Muscle layer of colon (tissue), 2 donors: Measurements from ENCODE around the gene CACNA1I.

Experiments used
- H3K27ac ChIP-seq: one replicate; pipeline ENCODE4 v1.7.0; 2013; ENCODE audit warnings: low read depth, mild to moderate bottlenecking, low read length, moderate library complexity
- H3K27me3 ChIP-seq, 2 donors: one replicate each; pipeline ENCODE4 v1.7.0; 2013; ENCODE audit warnings: low read length in 2 of 2, mild to moderate bottlenecking in 2 of 2; ENCODE audit not compliant: insufficient read depth in 2 of 2, control insufficient read depth in 1 of 2
- H3K36me3 ChIP-seq: one replicate; pipeline ENCODE4 v1.7.0; 2013; ENCODE audit warnings: mild to moderate bottlenecking, low read length; ENCODE audit not compliant: insufficient read depth
- H3K4me1 ChIP-seq: one replicate; pipeline ENCODE4 v1.7.0; 2013; ENCODE audit warnings: mild to moderate bottlenecking, low read length; ENCODE audit not compliant: insufficient read depth
- H3K4me3 ChIP-seq, 2 donors: one replicate each; pipeline ENCODE4 v1.7.0; 2013; ENCODE audit warnings: low read length in 2 of 2, low read depth in 1 of 2, mild to moderate bottlenecking in 1 of 2, moderate library complexity in 1 of 2
- H3K9ac ChIP-seq: one replicate; pipeline ENCODE4 v1.7.0; 2013; ENCODE audit warnings: low read length
- H3K9me3 ChIP-seq: one replicate; pipeline ENCODE4 v1.7.0; 2013; ENCODE audit warnings: mild to moderate bottlenecking, low read length
- donor health status: abdominal sarcoma.
- donor health status: Adenocarcinoma of cecum.

The CACNA1I gene

DNA sequence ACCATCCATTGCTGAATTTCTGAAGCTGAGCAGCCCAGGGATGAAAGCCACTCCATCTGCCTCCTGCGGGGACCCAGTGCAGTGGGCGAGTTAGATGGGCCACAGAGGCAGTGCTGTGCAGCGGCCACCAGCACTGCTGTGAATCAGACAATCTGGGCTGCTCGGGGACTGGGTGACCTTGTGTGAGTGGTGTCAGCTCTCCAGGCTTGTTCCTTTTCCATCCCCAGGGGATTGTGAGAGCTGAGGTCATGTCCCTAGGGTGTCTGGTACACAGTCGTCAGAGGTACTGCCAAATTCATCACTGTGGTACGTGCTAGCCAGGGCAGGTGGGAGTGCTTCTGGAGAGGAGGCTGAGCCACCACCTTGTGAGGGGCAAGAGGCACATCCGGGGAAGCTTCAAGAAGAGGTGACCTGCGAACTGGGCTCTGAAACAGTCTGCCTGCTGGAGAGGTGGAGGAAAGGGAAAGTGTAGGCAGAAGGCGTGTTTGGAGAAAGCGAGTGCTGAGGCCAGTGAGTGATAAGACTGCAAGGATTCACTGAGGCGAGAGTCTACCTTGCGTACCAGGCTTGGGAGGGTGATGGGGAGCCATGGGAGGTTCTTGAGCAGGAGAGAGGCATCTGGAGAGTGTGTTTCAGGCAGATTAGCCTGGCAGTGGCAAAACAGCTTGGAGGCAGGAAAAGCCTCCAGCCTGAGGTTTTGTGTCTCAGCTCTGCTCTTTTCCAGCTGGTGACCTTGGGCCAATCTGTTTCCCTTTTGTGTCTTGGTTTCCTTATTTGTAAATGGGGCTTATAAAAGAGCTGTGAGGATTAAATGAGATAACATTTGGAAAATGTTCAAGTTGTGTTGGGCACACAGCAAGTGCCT lies 22.7 kb downstream of the CACNA1I start:
- peaks cover 11% of the 10 kb centered on the region for H3K4me1 ChIP-seq
- no peak overlapping the region for H3K9ac ChIP-seq
- H3K27ac ChIP-seq = no peak overlapping the region
- H3K4me3 ChIP-seq = no peak overlapping the region
- no peaks in the 10 kb centered on the region for H3K36me3 ChIP-seq
- H3K9me3 ChIP-seq = no peaks in the 10 kb centered on the region
- H3K27me3 ChIP-seq = peaks cover under 1 to 26% of the 10 kb centered on the region in 2 donors

- Histone ChIP-seq H3K27ac (no peak overlapping the region), H3K4me1 (peaks cover 11% of the 10 kb centered on the region), H3K27me3 (peaks cover 4 to 30% of the 10 kb centered on the region in 2 donors), H3K36me3 (no peaks in the 10 kb centered on the region), H3K9ac (no peak overlapping the region), H3K4me3 (no peak overlapping the region), H3K9me3 (no peaks in the 10 kb centered on the region)
Measured at GRCh38 chr22:39593931-39594285, 23.4 kb downstream of the CACNA1I start.

DNA sequence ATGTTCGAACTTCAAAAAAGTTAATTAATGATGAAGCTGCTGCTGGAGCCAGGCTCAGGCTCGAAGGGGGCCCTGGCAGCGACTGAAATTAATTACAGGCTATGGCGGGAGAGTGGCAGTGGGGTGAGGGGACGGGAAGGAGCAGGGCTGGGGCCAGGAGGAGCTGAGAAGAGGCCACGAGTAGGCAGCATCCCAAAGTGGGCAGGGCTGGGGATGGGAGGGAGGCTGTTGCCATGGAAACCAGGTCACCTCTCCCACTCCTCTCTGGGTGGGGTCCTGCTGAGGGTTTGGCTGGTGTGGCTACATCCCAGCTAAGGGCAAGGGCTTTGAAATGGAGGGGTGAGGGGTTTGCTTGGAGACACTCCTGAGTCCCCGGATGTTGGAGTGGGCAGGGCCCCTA lies 23.9 kb downstream of the CACNA1I start:
- H3K27me3 ChIP-seq = peaks cover 4 to 27% of the 10 kb centered on the region in 2 donors
- H3K27ac ChIP-seq = no peak overlapping the region
- no peak overlapping the region for H3K4me3 ChIP-seq
- H3K9me3 ChIP-seq = no peaks in the 10 kb centered on the region
- peaks cover 11% of the 10 kb centered on the region for H3K4me1 ChIP-seq
- H3K36me3 ChIP-seq = no peaks in the 10 kb centered on the region
- no peak overlapping the region for H3K9ac ChIP-seq

DNA sequence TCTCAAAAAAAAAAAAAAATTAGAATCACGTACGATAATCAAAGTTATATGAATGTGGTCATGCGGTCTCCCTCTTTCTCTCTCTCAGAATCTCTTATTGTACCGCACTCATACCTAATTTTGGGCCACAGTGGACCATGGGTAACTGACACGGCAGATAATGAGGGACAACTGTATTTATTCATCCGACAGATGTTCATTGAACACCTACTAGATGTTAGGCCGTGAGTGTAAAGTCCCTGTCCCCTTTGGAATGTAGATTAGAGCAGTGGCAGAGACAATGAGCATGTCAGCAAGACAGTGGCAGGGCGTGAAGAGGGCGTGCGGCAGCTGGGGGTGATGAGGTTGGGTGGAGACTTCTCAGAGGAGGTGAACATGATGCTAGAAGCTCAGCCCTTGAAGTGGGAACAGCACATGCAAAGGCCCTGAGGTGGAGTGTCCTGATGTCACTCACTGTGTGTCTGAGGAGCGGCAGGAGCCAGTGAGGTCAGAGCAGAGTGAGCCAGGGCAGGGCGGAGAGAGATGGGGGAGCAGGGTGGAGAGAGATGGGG lies 25.1 kb downstream of the CACNA1I start:
- H3K27ac ChIP-seq = no peak overlapping the region
- no peak overlapping the region for H3K4me3 ChIP-seq
- H3K9ac ChIP-seq = no peak overlapping the region
- peaks cover 11% of the 10 kb centered on the region for H3K4me1 ChIP-seq
- H3K27me3 ChIP-seq = peaks cover 4 to 27% of the 10 kb centered on the region in 2 donors
- no peaks in the 10 kb centered on the region for H3K36me3 ChIP-seq
- H3K9me3 ChIP-seq = no peaks in the 10 kb centered on the region

GRCh38 chr22:39596601-39597000 lies 26.0 kb downstream of the CACNA1I start:
- Histone ChIP-seq H3K27ac (no peak overlapping the region), H3K4me1 (peaks cover 11% of the 10 kb centered on the region), H3K9ac (no peak overlapping the region), H3K9me3 (no peaks in the 10 kb centered on the region), H3K4me3 (no peak overlapping the region), H3K27me3 (peaks cover 4 to 27% of the 10 kb centered on the region in 2 donors), H3K36me3 (no peaks in the 10 kb centered on the region)

DNA sequence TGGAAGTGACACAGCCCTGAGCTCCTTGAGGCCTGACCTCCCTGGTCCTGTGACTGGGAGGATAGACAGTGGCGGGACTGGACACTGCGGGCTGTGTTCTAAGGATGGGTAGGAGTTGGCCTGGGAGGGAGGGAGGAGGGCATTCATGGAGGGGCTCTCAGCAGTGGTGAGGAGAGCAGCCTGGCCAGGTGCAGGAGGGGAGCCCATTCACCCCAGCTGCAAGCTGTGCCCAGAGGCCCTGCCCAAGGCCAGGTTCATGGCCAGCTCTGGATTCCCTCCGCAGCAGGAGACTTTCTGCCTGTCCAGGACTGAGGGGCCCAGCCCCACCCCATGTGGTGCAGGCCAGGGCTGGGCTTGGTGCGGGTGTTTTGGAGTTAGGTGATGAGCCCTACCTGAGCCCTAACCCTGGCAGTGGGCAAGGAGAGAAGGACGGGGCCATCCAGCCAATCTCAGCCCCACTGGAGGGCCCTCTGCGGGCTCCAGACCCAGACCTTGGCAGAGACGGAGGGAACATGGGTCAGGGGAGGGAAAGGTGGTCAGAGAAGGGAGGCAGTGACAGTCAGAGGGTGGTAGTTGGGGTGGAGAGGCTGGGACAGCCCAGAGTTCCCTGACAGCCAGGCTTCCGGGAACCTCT lies 26.8 kb downstream of the CACNA1I start:
- no peaks in the 10 kb centered on the region for H3K9me3 ChIP-seq
- H3K36me3 ChIP-seq = no peaks in the 10 kb centered on the region
- H3K27ac ChIP-seq = no peak overlapping the region
- H3K9ac ChIP-seq = no peak overlapping the region
- H3K4me1 ChIP-seq = peaks cover 8% of the 10 kb centered on the region
- peaks cover 4 to 27% of the 10 kb centered on the region in 2 donors for H3K27me3 ChIP-seq
- no peak overlapping the region for H3K4me3 ChIP-seq

DNA sequence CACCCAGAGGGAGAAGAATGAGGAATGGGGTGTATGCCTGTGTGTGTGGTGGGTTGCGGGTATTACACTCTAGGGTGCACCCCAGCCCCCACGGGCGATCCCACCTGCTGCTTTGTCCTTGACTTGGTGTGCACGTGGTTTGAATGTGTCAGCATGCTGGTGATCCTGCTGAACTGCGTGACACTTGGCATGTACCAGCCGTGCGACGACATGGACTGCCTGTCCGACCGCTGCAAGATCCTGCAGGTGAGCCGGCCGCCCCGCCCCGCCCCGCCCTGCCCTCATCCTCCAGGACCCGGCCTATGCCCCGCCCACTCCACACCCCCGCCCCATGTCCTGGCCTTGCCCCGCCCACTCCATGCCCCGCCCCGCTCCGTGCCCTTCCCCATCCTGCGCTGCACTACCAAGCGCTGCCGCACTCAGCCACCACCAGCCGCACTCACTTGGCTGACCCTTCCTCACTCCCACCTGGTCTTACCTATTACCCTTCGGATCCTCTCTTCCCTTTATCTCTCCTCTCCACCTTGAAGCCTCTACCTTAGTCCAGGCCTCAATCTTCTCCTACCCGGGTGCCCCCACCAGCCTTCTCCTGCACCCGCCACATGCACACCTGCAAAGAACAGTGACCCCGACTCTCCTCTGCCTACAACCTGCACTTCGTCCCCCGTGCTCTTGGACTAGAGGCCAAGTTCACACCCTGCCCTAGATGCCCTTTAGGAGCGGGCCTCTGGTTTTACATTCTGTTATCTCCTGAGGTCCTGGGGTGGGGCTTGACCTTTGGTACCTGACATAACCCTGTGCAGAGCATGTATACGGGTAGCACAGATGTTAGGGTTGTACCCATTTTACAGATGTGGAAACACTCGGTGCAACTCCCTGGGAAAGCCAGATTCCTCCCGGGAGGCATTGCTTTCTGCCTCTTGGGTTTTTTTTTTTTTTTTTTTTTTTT lies 27.7 kb downstream of the CACNA1I start:
- Histone ChIP-seq H3K27me3 (peaks cover 4 to 27% of the 10 kb centered on the region in 2 donors), H3K9me3 (no peaks in the 10 kb centered on the region), H3K4me3 (no peak overlapping the region), H3K4me1 (no peaks in the 10 kb centered on the region), H3K27ac (no peak overlapping the region), H3K36me3 (no peaks in the 10 kb centered on the region), H3K9ac (no peak overlapping the region)

- no peak overlapping the region for H3K27ac ChIP-seq
- H3K36me3 ChIP-seq = no peaks in the 10 kb centered on the region
- peaks cover 4 to 27% of the 10 kb centered on the region in 2 donors for H3K27me3 ChIP-seq
- H3K4me1 ChIP-seq = no peaks in the 10 kb centered on the region
- H3K9ac ChIP-seq = no peak overlapping the region
- H3K4me3 ChIP-seq = no peak overlapping the region
- no peaks in the 10 kb centered on the region for H3K9me3 ChIP-seq
Measured at GRCh38 chr22:39600491-39601179, 30.1 kb downstream of the CACNA1I start.

DNA sequence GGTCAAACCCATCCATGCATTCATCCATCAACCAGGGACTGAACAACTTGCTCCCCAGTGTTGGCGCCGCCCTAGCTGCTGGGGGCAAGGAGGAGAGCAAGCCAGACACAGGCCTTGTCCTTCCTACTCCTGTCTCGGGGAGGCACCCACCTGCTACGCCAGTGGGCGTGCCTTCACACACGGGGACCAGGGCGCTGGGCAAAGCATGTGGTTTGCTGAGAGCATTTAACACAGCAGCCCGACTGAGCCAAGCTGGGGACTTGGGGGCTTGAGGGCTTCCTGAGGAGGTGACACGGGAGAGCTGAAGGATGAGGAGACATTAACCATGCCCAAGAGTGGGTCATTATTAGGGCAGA lies 30.6 kb downstream of the CACNA1I start:
- no peak overlapping the region for H3K4me3 ChIP-seq
- H3K27me3 ChIP-seq = peaks cover 4 to 27% of the 10 kb centered on the region in 2 donors
- no peaks in the 10 kb centered on the region for H3K36me3 ChIP-seq
- no peaks in the 10 kb centered on the region for H3K4me1 ChIP-seq
- no peaks in the 10 kb centered on the region for H3K9me3 ChIP-seq
- H3K9ac ChIP-seq = no peak overlapping the region
- no peak overlapping the region for H3K27ac ChIP-seq

DNA sequence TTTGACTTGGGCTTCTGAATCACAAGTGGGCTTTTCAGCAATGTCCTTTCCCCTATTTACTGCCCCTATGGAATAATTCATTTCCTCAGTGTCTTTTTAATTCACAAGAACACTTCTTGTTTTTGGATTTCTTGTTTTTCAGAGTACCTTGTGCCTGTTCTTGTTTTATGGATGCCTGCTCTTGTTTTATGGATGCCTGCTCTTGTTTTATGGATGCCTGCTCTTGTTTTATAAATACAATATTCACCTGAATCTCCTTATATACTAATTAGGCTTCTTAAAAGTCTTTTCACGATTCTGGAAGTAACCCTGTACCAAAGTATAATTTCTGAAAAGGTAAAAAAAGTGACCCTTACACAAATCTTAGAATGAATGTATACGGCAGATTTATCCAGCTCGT lies 32.8 kb downstream of the CACNA1I start:
- Histone ChIP-seq H3K27me3 (peaks cover 3 to 13% of the 10 kb centered on the region in 2 donors), H3K4me1 (no peaks in the 10 kb centered on the region), H3K4me3 (no peak overlapping the region), H3K9ac (no peak overlapping the region), H3K36me3 (no peaks in the 10 kb centered on the region), H3K9me3 (no peaks in the 10 kb centered on the region), H3K27ac (no peak overlapping the region)
